Brain pericyte (primary cell): Measurements from ENCODE around the gene ATXN1.
A peak's percentile ranks its signal among the peaks of the same experiment; 100 is the strongest.

ENCODE experiments used
- DNase-seq: peaks from one replicate; pipeline ENCODE4 v3.0.0-alpha.2; 2012; ENCODE audit warnings: low read depth, low spot score

Gene ATXN1

GRCh38 chr6:16762268-16762549, 949 bp upstream of the ATXN1 start:
- DNase-seq: no peak

- no peak for DNase-seq
Observed at GRCh38 chr6:16761471-16762267, 409 bp upstream of the ATXN1 start.

GRCh38 chr6:16759646-16760515, 1.4 kb downstream of the ATXN1 start:
- DNase-seq: peak; percentile 62

GRCh38 chr6:16759181-16759645, 2.0 kb downstream of the ATXN1 start:
- DNase-seq: no peak

- DNase-seq: no peak
Observed at GRCh38 chr6:16758163-16758975, 2.9 kb downstream of the ATXN1 start.

GRCh38 chr6:16757332-16757731, 3.9 kb downstream of the ATXN1 start:
- DNase-seq: no peak

- no peak for DNase-seq
Observed at GRCh38 chr6:16756660-16757255, 4.5 kb downstream of the ATXN1 start.

- DNase-seq: no peak
Observed at GRCh38 chr6:16755544-16755943, 5.7 kb downstream of the ATXN1 start.

GRCh38 chr6:16754876-16755275, 6.4 kb downstream of the ATXN1 start:
- no peak for DNase-seq

- DNase-seq: no peak
Observed at GRCh38 chr6:16754274-16754673, 7.0 kb downstream of the ATXN1 start.

- no peak for DNase-seq
Observed at GRCh38 chr6:16753341-16753740, 7.9 kb downstream of the ATXN1 start.

GRCh38 chr6:16752206-16752866, 8.9 kb downstream of the ATXN1 start:
- DNase-seq: peak; percentile 72

GRCh38 chr6:16751251-16751946, 9.9 kb downstream of the ATXN1 start:
- no peak for DNase-seq

- DNase-seq: no peak
Observed at GRCh38 chr6:16750566-16750965, 10.7 kb downstream of the ATXN1 start.

- no peak for DNase-seq
Observed at GRCh38 chr6:16749516-16750485, 11.5 kb downstream of the ATXN1 start.

GRCh38 chr6:16748025-16748319, 13.3 kb downstream of the ATXN1 start:
- no peak for DNase-seq

- no peak for DNase-seq
Observed at GRCh38 chr6:16747232-16748024, 13.8 kb downstream of the ATXN1 start.

GRCh38 chr6:16746812-16747211, 14.4 kb downstream of the ATXN1 start:
- DNase-seq: no peak

- no peak for DNase-seq
Observed at GRCh38 chr6:16746401-16746800, 14.9 kb downstream of the ATXN1 start.
